Measurements from ENCODE around the gene KIF3A.

DNA sequence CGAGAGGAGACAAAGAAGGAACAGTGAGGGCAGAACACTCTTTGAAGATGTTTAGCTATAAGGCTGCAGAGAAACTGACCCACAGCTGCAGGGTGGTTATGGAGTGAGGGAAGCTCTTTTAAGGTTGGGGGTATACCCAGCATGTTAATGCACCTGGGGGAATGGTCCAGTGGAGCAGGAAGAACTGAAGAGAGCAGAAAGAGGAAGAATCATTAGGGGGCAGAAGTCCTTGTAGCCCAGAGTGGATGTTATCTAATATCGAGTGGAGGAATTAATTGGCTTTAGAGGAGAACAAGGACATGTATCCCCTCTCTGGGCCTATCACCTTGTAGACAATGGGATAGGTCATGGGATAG lies 55.9 kb downstream of the KIF3A start:
- TF ChIP-seq EZH2 (IDR thresholded peaks at IDR 0.05; ENCODE audit: low read depth, unreplicated experiment) (no peak), JUNB (IDR thresholded peaks at IDR 0.05; ENCODE audit: unreplicated experiment) (no peak), POLR2AphosphoS5 (IDR thresholded peaks at IDR 0.05; ENCODE audit: low read depth) (no peak), CREB1 (CRISPR knock-in tag; IDR thresholded peaks at IDR 0.05; ENCODE audit: low read depth) (no peak)
- TF ChIP-seq, protein P1, sequence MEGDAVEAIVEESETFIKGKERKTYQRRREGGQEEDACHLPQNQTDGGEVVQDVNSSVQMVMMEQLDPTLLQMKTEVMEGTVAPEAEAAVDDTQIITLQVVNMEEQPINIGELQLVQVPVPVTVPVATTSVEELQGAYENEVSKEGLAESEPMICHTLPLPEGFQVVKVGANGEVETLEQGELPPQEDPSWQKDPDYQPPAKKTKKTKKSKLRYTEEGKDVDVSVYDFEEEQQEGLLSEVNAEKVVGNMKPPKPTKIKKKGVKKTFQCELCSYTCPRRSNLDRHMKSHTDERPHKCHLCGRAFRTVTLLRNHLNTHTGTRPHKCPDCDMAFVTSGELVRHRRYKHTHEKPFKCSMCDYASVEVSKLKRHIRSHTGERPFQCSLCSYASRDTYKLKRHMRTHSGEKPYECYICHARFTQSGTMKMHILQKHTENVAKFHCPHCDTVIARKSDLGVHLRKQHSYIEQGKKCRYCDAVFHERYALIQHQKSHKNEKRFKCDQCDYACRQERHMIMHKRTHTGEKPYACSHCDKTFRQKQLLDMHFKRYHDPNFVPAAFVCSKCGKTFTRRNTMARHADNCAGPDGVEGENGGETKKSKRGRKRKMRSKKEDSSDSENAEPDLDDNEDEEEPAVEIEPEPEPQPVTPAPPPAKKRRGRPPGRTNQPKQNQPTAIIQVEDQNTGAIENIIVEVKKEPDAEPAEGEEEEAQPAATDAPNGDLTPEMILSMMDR (conservative IDR thresholded peaks at IDR 0.05; ENCODE audit: low read depth in 2 of 2): no peak
